NCI-H82 treated with DMSO at 0.1 percent for 48 hours (cell line): Measurements from ENCODE around the gene ANP32D.
"Not testable (repeated sequence)": the region's sequence is repeated elsewhere in the genome, so short reads cannot be mapped to it uniquely, and the experiment has no call there.

ENCODE experiments used
- DNase-seq: peaks from one replicate; lab custom pipeline; 2025; ENCODE audit not compliant: unreplicated experiment; lab: John Stamatoyannopoulos, UW

Gene ANP32D

DNA sequence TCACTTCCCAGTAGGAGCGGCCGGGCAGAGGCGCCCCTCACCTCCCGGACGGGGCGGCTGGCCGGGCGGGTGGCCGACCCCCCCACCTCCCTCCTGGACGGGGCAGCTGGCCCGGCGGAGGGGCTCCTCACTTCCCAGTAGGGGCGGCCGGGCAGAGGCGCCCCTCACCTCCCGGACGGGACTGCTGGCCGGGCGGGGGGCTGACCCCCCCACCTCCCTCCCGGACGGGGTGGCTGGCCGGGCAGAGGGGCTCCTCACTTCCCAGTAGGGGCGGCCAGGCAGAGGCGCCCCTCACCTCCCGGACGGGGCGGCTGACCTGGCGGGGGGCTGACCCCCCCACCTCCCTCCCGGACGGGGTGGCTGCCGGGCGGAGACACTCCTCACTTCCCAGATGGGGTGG lies 27.9 kb downstream of the ANP32D start:
- not testable (repeated sequence) for DNase-seq

DNA sequence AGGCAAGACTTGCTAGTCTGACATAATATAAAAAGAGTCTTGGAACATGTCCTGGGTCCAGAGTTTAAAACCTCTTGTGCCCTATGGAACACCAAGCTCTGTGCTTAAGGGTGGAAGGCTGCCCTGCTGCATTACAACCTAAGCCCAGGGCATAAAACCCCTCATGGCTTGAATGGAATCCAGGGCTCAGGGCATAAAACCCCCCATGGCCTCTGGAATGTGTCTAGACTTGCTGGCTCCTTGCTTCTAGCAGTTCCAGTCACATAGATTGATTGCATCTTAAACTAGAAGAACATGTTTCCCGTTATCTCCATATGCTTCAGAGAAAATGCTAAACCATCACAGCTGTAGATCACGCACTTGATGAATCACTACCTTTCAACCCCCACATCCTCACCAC lies 34.5 kb downstream of the ANP32D start:
- not testable (repeated sequence) for DNase-seq

DNA sequence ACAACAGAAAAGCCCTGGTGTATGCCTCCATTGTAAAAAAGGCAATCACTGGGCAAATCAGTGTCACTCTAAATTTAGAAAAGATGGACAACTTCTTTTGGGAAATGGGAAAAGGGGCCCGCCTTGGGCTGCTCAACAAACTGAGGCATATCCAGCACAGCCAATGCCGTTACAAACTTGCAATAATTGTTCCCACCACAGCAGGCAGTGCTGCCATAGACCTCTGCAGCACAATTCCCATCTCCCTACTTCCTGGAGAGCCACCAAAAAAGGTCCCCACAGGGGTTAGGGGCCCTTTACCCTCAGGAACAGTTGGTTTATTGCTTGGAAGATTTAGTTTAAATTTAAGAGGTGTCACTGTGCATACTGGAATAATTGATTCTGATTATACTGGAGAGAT lies 36.6 kb downstream of the ANP32D start:
- DNase-seq = no peak

DNA sequence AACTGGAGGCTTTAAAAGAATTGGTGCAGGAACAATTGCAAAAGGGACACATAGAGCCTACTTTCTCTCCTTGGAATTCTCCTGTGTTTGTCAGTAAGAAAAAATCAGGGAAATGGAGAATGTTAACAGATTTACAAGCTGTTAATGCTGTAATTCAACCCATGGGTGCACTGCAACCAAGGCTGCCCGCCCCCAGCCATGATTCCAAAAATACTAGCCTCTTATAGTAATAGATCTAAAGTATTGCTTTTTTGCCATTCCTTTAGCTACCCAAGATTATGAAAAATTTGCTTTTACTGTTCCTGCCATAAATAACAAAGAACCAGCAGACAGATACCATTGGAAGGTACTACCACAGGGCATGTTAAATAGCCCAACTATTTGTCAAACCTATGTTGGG lies 37.8 kb downstream of the ANP32D start:
- DNase-seq = no peak

DNA sequence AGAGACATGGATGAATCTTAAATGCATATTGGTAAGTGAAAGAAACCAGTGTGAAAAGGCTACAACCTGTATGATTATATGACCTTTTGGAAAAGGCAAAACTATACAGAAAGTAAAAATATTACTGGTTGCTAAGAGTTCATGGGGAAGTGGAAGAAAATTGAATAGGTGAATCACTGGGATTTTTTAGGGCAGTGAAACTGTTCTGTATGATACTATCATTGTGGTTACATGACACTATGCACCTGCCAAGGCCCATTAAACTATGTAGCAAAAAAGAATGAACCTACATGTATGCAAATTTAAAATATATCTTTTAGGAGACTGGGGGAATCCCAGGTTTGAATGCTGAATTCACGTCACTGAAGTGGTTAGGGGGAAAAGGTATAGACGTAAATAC lies 40.5 kb downstream of the ANP32D start:
- no peak for DNase-seq

DNA sequence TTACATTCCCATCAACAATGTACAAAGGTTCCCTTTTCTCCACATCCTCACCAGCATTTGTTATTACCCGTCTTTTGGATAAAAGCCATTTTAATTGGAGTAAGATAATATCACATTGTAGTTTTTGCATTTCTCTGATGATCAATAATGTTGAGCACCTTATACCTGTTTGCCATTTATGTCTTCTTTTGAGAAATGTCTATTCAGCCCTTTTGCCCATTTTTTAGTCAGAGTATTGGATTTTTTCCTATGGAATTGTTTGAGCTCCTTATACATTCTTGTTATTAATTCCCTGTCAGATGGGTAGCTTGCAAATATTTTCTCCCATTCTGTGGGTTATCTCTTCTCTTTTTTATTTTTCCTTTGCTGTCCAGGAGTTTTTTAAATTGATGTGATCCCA lies 42.4 kb downstream of the ANP32D start:
- no peak for DNase-seq

DNA sequence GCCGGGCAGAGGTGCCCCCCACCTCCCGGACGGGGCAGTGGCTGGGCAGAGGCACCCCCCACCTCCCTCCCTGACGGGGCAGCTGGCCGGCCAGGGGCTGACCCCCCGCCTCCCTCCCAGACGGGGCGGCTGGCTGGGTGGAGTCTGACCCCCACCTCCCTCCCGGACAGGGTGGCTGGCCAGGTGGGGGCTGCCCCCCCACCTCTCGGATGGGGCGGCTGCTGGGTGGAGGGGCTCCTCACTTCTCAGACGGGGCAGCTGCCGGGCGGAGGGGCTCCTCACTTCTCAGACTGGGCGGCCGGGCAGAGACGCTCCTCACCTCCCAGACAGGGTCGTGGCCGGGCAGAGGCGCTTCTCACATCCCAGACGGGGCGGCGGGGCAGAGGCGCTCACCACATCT lies 48.0 kb downstream of the ANP32D start:
- not testable (repeated sequence) for DNase-seq
